Measurements from ENCODE around the gene PARD3B.

Gene PARD3B

GRCh38 chr2:205650931-205651330 is 1105.7 kb downstream of the PARD3B start:
- no peak for DNase-seq

- DNase-seq: no peak
Observed at GRCh38 chr2:205651719-205652118, 1106.4 kb downstream of the PARD3B start.

GRCh38 chr2:205654878-205655605 is 1109.8 kb downstream of the PARD3B start:
- DNase-seq: peak; percentile 91

GRCh38 chr2:205655779-205656456 is 1110.6 kb downstream of the PARD3B start:
- DNase-seq: no peak

- no peak for DNase-seq
Observed at GRCh38 chr2:205656461-205656860, 1111.2 kb downstream of the PARD3B start.

GRCh38 chr2:205656941-205657340 is 1111.7 kb downstream of the PARD3B start:
- DNase-seq: no peak

GRCh38 chr2:205657579-205657978 is 1112.3 kb downstream of the PARD3B start:
- peak; percentile 92 for DNase-seq

- no peak for DNase-seq
Observed at GRCh38 chr2:205658068-205658467, 1112.8 kb downstream of the PARD3B start.

- no peak for DNase-seq
Observed at GRCh38 chr2:205658572-205658971, 1113.3 kb downstream of the PARD3B start.

- DNase-seq: no peak
Observed at GRCh38 chr2:205659922-205660321, 1114.6 kb downstream of the PARD3B start.

- peak; percentile 99 for DNase-seq
Observed at GRCh38 chr2:205660521-205661124, 1115.3 kb downstream of the PARD3B start.

- DNase-seq: peak; percentile 56
Observed at GRCh38 chr2:205661281-205661680, 1116.0 kb downstream of the PARD3B start.

GRCh38 chr2:205662206-205662965 is 1117.1 kb downstream of the PARD3B start:
- DNase-seq: no peak

GRCh38 chr2:205665791-205666190 is 1120.5 kb downstream of the PARD3B start:
- no peak for DNase-seq

Measured in fibroblast of skin of right quadriceps (primary cell).